Suprapubic skin (tissue), 4 donors: ENCODE measurements around the gene EVX1.

Experiments used
- EP300 ChIP-seq: sonication (generic); formaldehyde crosslinking; IDR thresholded peaks from one replicate; pipeline ENCODE4 v1.6.1; 2017; ENCODE audit warnings: antibody characterized with exemption
- POLR2A ChIP-seq, 2 donors: fragments of 450-650 bp; IDR thresholded peaks; one replicate each; pipeline ENCODE4 v1.6.1; 2017; ENCODE audit warnings: antibody characterized with exemption in 2 of 2, mild to moderate bottlenecking in 2 of 2, moderate library complexity in 2 of 2
- POLR2AphosphoS5 ChIP-seq, 3 donors: sonication (generic); formaldehyde crosslinking; IDR thresholded peaks; one replicate each; pipeline ENCODE4 v1.6.1; 2017; ENCODE audit warnings: antibody characterized with exemption in 3 of 3
- TF ChIP-seq, protein P1 (sequence below), 2 donors: fragments of 200-600 bp in 1 of 2; fragments of 450-650 bp in 1 of 2; sonication (generic) in 1 of 2; IDR thresholded peaks; one replicate each; pipeline ENCODE4 v1.5.1; 2016 to 2019; ENCODE audit warnings: antibody characterized with exemption in 2 of 2, mild to moderate bottlenecking in 1 of 2, moderate library complexity in 1 of 2

DNA sequence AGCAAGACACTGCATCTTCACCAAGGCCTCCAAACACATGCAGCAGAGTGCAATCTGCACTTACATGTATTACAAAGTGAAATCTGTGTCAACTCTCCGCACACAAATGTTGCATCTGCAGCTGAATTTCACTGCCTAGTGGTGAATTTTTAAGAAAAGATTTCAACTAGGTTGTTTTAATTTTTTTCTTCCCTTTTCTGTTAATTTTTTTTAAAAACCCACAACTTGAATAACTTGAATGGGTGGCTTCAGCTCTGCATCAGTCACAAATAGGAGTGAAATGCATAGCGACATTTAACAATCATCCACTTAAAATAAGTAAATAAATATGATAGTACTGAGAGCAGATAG lies 48.6 kb upstream of the EVX1 start:
- TF ChIP-seq, protein P1, sequence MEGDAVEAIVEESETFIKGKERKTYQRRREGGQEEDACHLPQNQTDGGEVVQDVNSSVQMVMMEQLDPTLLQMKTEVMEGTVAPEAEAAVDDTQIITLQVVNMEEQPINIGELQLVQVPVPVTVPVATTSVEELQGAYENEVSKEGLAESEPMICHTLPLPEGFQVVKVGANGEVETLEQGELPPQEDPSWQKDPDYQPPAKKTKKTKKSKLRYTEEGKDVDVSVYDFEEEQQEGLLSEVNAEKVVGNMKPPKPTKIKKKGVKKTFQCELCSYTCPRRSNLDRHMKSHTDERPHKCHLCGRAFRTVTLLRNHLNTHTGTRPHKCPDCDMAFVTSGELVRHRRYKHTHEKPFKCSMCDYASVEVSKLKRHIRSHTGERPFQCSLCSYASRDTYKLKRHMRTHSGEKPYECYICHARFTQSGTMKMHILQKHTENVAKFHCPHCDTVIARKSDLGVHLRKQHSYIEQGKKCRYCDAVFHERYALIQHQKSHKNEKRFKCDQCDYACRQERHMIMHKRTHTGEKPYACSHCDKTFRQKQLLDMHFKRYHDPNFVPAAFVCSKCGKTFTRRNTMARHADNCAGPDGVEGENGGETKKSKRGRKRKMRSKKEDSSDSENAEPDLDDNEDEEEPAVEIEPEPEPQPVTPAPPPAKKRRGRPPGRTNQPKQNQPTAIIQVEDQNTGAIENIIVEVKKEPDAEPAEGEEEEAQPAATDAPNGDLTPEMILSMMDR (IDR thresholded peaks at IDR 0.05), result no peak
- TF ChIP-seq EP300, result no peak
- no peak for TF ChIP-seq POLR2A (IDR thresholded peaks at IDR 0.05)
- TF ChIP-seq POLR2AphosphoS5 (IDR thresholded peaks at IDR 0.05), result no peak
